ENCODE results near the gene FURIN.

Gene FURIN

GRCh38 chr15:90859234-90860131 lies 8.9 kb upstream of the FURIN start:
- no peak for TF ChIP-seq CTCF (IDR thresholded peaks at IDR 0.05; ENCODE audit: borderline replicate concordance, insufficient read depth, low read depth, low read length)
- no peak overlapping the region for H3K4me3 ChIP-seq (ENCODE audit: low read depth, low read length)

- H3K4me3 ChIP-seq (ENCODE audit: low read depth, low read length) = no peak overlapping the region
These were observed 7.9 kb upstream of the FURIN start for GRCh38 chr15:90860450-90860849.

GRCh38 chr15:90860942-90861675 lies 7.3 kb upstream of the FURIN start:
- no peak overlapping the region for H3K4me3 ChIP-seq (ENCODE audit: low read depth, low read length)
- TF ChIP-seq CTCF (IDR thresholded peaks at IDR 0.05; ENCODE audit: borderline replicate concordance, insufficient read depth, low read depth, low read length) = no peak

More at GRCh38 chr15:90860450-90860849, 7.9 kb upstream of the FURIN start:
- TF ChIP-seq CTCF (IDR thresholded peaks at IDR 0.05; ENCODE audit: borderline replicate concordance, insufficient read depth, low read depth, low read length) = no peak

- H3K4me3 ChIP-seq (ENCODE audit: low read depth, low read length) = no peak overlapping the region
- no peak for TF ChIP-seq CTCF (IDR thresholded peaks at IDR 0.05; ENCODE audit: borderline replicate concordance, insufficient read depth, low read depth, low read length)
These were observed 5.9 kb upstream of the FURIN start for GRCh38 chr15:90862487-90862886.

GRCh38 chr15:90862964-90863778 lies 5.2 kb upstream of the FURIN start:
- no peak for TF ChIP-seq CTCF (IDR thresholded peaks at IDR 0.05; ENCODE audit: borderline replicate concordance, insufficient read depth, low read depth, low read length)
- no peak overlapping the region for H3K4me3 ChIP-seq (ENCODE audit: low read depth, low read length)

GRCh38 chr15:90863987-90864386 lies 4.4 kb upstream of the FURIN start:
- TF ChIP-seq CTCF (IDR thresholded peaks at IDR 0.05; ENCODE audit: borderline replicate concordance, insufficient read depth, low read depth, low read length) = no peak

More at GRCh38 chr15:90863987-90864386, 4.4 kb upstream of the FURIN start:
- H3K4me3 ChIP-seq (ENCODE audit: low read depth, low read length) = no peak overlapping the region

Data from GM12875 (cell line).